Activated gamma-delta T cell treated with anti-CD3 and anti-CD28 coated beads, Interleukin-2, amount 50 U/mL, for 16 hours (primary cell): ENCODE data around the gene DYRK1A.
"Not testable (repeated sequence)": the region's sequence is repeated elsewhere in the genome, so short reads cannot be mapped to it uniquely, and the experiment has no call there.

Experiments
- DNase-seq: peaks from one replicate; pipeline ENCODE4 v3.0.0-alpha.2; 2020; ENCODE audit warnings: low read depth

Gene DYRK1A

DNA sequence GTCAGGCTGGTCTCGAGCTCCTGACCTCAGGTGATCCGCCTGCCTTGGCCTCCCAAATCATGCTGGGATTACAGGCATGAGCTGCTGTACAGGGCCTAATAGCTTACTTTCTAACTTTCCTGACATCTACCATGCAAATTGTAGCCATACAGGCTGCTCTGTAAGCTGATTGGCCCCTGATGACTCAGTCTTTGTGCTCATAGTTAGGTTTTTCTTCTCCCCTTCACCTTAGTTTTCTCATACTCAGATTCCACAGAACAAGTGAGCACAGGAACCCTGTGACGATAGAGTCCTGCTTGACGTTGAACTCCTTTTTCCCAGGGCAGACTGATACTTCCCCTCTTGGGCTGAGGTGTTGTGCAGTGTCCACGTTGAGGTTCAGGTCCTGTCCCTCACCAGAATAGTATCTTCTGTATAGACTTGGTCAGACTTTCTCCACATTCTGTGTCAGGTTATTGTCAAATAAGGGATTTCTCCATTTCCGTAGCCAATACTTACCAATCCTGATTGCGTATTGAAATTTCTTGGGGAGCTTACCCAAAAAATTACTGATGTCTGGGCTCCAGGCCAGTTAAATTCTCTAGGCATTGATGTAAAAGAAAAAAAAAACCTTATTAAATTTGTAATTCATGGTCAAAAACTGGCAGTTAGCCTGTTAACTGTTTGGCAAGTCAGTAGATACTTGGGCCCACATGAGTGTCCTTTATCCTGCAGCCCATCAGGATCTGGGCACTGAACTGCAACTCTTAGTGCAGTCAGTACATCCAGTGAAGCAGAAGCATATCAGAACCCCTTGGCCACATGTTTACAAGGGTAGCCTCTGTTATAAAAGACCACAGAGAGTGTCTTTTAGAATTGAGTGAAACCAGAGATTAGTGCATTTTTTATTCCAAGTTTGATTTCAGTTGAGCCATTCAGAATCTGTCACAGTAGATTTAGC lies 118.2 kb downstream of the DYRK1A start:
- no peak for DNase-seq

DNA sequence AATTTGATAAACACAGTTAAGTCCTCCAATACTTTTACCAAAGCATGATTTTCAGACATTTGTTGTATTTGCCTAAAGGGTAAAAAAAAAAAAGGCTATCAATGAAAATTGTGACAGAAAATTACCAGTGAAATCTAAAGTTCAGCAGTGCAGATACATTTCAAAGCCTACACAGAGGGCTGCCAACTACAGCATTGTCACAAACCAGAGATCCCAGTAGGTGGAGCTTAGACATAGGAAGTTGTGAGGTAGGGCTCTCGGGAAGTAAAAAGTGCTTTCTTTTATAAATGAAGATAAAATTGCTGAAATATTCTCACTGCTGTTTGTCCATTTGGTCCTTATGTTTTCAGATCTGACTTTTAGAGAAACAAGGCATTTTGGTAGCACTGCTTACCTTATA lies 123.0 kb downstream of the DYRK1A start:
- DNase-seq: no peak

GRCh38 chr21:37490084-37490483 lies 123.5 kb downstream of the DYRK1A start:
- no peak for DNase-seq

DNA sequence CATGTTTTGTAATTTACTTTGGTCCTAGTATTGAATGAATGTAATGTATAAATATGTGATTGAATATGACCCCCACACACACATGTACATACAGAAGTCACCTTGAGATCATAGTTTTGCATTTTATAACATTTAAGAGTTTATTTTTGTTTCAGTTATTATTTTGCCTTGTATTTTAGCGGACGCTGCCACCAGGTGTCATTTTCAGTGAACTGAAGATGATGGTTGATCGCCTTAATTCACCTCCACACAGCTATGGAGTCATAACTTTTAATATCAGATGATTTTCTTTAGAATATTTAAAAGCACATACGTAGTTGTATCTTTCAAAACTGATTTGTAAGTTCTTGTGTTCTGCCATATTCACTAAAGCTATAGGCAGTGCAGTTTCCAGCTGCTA lies 130.4 kb downstream of the DYRK1A start:
- no peak for DNase-seq

- no peak for DNase-seq
Measured at GRCh38 chr21:37498664-37499063, 132.1 kb downstream of the DYRK1A start.

DNA sequence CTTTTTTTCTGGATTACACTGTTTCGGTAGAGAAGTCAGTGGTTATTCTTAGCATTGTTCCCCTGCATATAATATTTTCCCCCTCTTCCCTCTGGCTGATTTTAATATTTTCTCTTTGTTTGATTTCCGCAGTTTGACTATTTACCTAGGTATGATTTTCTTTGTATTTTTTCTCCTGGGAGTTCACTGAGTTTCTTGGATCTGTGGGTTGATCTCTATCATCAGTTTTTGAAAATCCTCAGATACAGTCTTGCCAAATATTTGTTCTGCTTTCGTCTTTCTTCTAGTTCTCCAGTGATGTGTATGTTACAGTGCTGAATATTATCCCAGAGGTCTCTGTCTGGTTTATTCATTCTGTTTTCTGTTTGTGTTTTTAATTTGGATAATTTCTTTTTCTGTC lies 136.4 kb downstream of the DYRK1A start:
- DNase-seq: no peak

- DNase-seq: no peak
Measured at GRCh38 chr21:37503848-37504467, 137.4 kb downstream of the DYRK1A start.

DNA sequence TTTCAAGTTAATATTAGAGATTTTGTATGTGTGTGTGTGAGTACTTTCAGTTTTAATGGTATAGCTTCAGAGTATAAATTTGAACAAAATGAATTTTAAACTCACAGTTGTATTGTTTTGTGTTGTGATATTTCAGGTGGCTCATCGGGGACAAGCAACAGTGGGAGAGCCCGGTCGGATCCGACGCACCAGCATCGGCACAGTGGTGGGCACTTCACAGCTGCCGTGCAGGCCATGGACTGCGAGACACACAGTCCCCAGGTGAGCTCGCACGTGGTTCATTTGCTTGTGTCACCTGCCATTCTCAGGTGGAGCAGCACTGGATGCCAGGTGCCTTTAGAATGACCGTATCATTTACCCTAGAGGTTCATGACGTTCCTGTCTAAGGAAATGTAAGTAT lies 139.4 kb downstream of the DYRK1A start:
- no peak for DNase-seq

GRCh38 chr21:37507716-37508115 lies 141.1 kb downstream of the DYRK1A start:
- DNase-seq: no peak

DNA sequence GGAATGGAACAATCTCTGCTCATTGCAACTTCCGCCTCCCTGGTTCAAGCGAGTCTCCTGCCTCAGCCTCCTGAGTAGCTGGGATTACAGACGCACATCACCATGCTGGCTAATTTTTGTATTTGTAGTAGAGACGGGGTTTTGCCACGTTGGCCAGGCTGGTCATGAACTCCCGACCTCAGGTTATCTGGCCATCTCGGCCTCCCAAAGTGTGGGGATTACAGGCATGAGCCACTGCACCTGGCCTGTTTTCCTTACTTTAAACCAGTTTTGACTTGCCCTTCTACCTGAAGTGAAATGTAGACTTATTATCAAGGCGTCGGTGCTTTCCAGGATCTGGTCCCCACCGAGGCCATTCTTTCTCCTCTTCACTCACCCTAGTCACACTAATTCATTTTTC lies 141.8 kb downstream of the DYRK1A start:
- no peak for DNase-seq

GRCh38 chr21:37509802-37510393 lies 143.3 kb downstream of the DYRK1A start:
- DNase-seq: no peak

GRCh38 chr21:37511848-37512247 lies 145.3 kb downstream of the DYRK1A start:
- no peak for DNase-seq

DNA sequence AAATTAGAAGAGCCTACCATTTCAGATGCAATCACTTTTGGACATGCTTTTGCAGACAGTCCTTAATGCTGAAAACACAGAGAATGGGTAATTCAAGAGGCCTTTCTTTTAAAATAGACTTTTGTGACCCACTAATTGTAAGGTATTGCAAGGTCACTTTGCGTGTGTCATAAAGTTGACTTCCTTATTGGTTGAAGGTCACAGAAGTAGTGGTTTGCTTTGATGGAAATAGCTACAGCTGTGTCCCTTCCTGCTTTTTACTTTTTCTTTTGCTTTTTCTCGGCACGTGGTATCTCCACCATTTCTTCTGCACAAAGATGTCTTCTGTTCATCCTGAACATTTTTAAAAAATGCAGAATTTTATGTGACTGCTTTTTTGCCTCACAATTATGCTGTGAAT lies 146.8 kb downstream of the DYRK1A start:
- DNase-seq: no peak

- DNase-seq: no peak
Measured at GRCh38 chr21:37514038-37514667, 147.6 kb downstream of the DYRK1A start.

DNA sequence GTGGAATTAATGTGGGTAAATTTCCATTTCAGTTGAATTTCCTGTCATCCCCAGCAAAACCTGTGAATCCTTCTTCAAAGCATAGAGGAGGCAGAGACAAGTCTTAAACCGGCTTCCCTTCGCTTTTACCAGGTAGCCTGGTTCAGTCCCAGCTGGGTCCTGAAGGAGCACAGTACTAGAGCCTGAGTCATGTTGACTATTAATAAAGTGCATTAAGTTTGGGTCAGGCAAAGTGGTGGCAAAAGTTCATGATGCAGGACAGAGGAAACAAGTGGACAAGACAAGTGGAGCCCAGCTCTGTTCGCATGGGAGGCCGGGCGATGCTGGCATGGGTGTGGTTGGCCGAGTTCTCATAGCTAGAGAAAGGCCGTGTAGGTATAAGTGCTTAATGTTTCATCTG lies 150.4 kb downstream of the DYRK1A start:
- no peak for DNase-seq

GRCh38 chr21:37520801-37521200 lies 154.2 kb downstream of the DYRK1A start:
- no peak for DNase-seq

GRCh38 chr21:37521658-37522057 lies 155.1 kb downstream of the DYRK1A start:
- no peak for DNase-seq

GRCh38 chr21:37522641-37523295 lies 156.2 kb downstream of the DYRK1A start:
- DNase-seq: no peak

DNA sequence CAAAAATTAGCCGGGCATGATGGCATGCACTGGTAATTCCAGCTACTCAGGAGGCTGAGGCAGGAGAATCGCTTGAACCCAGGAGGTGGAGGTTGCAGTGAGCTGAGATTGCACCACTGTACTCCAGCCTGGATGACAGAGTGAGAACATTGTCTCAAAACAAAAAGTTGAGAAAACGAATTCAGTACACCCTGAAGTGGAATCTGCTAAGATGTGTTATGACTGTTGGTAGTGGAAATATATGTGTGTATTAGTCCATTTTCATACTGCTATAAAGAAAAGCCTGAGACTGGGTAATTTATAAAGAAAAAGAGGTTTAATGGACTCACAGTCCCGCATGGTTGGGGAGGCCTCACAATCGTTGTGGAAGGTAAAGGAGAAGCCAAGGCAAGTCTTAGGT lies 158.4 kb downstream of the DYRK1A start:
- not testable (repeated sequence) for DNase-seq

DNA sequence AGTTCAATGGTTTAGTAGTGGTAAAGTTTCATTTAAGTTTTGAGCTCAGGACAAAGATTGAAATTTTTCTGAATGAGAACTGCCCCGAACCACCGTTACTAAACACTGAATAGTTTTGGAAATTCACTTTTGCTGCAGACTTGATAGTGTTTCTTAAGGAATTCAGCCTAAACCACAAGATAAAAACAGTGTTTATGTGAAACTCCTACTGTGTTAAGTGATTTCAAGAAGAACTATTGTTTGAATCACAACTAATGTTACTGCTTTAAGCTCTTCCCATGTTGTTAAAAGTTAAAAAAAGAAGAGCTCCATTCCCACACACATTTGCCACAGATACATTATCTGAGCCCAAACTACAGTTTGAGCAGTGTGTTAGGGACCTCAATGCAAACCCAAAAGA lies 159.2 kb downstream of the DYRK1A start:
- no peak for DNase-seq

GRCh38 chr21:37527103-37527502 lies 160.5 kb downstream of the DYRK1A start:
- DNase-seq: no peak

DNA sequence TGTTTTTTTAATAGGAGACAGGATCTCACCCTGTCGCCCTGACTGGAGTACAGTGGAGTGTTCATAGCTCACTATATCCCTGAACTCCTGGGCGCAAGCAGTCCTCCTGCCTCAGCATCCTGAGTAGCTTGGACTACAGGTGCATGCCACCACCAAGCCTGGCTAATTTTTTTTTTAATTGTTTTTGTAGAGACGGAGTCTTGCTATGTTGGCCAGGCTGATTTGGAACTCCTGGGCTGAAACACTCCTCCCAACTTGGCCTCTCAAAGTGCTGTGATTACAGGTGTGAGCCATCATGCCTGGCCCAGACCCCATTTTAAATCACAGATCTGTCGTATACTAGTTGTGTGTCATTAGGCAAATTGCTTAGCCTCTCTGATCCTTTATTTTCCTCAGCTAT lies 161.1 kb downstream of the DYRK1A start:
- no peak for DNase-seq
